ENCODE data around the gene COL6A3.

GRCh38 chr2:237322564-237322963 is 91.4 kb downstream of the COL6A3 start:
- peak; percentile 85 for TF ChIP-seq CTCF (conservative IDR thresholded peaks at IDR 0.05; ENCODE audit: low read depth, low read length)
- TF ChIP-seq EZH2 (IDR thresholded peaks at IDR 0.05; ENCODE audit: low read length, unreplicated experiment): no peak
- TF ChIP-seq EZH2phosphoT487 (IDR thresholded peaks at IDR 0.05; ENCODE audit: borderline replicate concordance, low read length): no peak

All from PC-3 (cell line).